GM19035 (cell line): Measurements from ENCODE around the gene TGIF2.

Experiments used
- ATAC-seq: cut with Tn5 transposase; IDR thresholded peaks from one replicate; pipeline ENCODE4 v1.9.1; 2021; ENCODE audit not compliant: unreplicated experiment

TGIF2 gene

DNA sequence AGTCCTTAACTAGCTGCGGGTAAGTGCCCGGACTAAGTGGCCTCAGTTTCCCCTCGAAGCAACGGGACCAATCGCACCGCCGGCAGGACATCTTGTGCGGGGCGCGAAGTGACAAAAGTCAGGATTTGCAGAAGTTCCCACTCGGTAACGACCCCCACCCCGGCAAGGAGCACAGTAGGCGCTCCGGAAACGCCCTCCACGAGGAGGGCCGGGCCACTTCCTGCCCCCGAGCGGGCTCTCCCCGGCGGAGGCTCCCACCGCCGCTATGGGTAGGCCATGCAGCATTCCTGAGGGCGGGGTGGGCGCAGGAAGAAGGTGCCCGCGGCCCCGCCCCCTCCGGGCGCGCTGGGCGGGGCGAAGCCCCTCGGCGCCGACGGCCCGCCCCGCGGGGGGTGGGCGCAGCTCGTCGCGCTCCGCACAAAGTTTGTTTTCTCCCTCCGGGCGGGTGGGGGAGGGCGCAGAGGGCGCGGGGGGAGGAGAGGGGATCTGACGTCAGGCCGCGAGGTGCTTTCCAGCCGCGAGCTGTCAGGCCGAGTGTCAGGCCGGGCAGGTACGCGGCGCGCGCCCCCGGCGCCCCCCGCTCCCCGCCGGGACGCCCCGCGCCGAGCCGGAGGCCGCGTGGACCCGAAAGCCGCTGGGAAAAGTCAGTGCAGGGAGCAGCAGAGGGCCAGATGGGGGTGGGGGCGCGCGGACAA lies at the start of gene TGIF2:
Gene TGIF2, plus strand, starts transcription at position 495 of the 695 bp plus-strand sequence. CDS start 5,178 bp downstream, outside the sequence.
- peak; percentile 73 for ATAC-seq

DNA sequence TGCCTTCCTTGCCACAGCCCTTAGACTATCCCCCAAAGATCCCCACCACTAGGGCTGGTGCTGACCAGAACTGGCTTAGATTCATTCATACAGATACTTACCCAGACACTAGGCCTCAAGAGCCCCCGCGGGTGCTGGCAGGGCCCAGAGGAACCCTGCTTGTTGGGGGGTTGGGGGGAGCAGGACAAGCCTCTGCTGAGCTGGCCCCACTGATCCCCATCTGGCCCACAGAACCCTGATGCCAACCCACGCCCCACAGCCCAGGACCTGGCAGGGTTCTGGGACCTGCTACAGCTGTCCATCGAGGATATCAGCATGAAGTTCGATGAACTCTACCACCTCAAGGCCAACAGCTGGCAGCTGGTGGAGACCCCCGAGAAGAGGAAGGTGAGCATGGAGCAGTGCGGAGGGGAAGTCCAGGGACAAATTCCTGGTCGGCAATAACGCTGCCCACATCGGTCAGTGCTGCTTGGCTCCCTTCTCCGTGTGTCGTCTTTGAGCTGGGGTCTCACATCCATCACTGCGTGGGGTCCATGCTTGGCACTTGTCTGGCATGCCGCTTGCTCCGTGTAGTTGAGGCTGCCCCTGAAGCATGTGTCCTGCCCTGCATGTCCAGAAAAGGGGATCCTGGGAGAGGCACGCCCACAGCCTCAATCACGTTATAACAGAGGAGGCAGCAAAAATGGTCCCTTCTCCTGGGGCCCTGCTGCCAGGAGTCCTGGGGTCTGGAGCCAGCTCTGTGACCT lies 47.6 kb upstream of the TGIF2 start:
- no peak for ATAC-seq

DNA sequence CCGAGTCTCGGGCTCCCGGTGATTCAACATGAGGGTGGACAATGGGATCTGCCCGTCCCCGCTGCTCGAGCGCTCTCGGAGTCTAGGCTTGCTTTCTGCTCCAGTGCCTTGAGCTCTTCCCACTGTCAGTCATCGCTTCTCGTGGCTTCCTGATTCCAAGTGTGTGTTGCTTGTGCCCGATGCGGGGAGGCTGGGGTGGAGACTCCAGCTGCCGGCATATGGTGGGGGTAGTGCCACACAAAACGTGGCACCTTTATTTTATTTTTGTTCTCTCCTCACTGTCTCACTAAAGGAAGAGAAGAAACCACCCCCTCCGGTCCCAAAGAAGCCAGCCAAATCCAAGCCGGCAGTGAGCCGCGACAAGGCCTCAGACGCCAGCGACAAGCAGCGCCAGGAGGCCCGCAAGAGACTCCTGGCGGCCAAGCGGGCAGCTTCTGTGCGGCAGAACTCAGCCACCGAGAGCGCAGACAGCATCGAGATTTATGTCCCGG lies 46.8 kb upstream of the TGIF2 start:
- no peak for ATAC-seq

DNA sequence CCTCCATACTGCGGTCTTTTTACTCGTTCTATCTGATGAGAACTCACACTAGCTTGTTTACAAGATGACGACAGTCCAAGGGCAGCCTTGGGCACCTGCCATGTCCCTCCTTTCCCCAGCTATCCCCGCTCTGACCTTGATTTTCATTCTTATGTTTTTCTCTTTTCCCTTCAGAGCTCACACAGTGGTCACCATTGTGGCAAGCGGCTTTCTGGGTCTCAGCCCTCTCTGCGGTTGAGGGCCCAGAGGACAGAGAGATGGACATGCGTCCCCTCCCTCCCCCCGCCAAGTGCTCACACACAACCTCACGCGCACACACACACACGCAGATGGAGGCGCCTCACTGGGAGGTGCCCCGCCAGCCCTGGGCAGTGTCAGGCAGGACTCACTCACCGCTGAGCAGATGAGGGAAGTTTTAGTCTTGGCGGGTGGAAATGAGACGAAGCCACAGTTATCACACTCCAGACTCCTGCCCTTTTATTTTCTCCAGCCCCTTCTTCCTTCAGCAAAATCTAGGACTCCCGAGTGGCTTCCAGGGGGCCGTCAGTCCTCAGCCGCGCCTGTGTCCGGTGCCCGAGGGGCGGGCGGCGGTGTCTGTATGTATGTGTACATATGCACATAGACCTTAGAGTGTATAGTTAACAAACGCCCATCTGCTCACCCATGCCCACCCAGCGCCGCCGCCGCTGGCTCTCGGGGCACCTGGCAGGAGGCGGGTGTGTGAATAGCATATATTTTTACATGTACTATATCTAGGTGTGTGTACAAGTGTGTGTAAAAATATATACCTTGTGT lies 45.9 kb upstream of the TGIF2 start:
- ATAC-seq: no peak

DNA sequence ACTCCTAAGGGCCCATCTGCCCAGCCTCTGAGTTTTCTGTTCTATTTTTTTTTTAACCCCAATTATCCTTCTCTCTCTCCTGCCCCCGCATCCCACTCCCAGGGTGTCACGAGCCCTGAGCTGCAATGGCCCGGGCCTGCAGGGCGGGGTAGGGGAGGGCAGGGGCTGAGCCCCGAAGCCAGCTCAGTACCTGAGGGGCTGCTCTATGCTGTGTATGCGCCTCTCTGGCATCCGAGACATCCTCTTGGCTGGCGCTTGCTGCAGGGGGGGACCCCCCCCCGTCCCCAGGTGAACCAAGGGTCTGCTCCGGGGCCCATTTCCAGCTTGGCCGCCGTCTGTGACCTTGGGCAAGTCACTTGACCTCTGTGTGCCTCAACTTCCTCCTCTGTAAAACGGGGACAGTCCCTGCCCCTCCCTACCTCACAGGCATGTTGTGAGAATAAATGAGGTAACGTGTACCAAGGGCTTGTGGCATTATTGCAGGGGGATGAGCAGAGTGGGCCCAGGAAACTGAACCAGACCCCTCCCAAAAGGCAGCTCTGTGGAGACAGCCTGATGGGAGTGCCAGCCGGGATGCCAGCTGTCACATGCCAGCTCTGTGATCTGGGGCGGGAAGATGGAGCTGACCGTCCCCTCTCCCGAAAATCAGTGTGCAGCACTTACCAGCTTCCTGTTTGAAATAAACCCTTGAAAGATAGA lies 45.1 kb upstream of the TGIF2 start:
- no peak for ATAC-seq

DNA sequence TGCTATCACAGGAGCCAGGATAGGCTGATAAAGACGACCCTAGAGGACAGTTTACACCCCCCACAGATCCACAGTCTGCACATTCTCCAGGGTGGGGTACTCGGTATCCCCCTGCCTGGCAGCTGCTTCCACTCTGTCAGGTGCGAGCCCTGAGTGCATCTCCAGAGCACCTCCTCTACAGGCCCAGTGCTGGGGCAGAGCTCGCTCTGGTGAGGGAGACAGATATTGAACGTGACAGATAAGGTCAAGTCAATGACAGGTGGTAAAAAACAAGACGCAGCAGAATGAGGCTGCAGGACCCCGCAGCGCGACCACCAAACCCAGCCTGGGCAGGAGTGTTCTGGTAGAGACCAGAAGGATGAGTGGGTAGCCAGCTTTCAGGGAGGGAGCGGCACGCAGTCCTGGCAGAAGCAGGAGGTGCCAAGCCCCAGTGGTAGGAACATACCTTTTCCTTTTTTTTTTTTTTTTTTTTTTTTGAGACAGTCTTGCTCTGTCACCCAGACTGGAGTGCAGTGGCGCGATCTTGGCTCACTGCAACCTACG lies 44.5 kb upstream of the TGIF2 start:
- no peak for ATAC-seq

DNA sequence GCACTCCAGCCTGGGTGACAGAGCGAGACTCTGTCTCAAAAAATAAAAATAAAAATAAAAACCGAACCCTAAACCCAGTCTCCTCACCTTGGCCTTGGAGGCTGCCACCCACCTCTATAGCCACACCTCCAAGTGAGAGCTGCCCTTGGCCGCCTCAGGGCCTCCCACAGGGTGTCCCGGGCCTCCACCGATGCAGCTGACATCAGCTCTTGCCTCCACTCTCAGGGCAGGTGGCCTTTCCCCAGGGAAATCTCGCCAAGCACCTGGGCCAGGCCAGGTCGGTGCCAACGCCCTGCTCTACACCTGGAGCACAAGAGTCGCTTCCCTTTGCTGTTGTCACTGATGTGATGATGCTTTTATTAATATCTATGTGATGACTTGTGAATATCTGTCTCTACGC lies 41.0 kb upstream of the TGIF2 start:
- ATAC-seq: no peak

DNA sequence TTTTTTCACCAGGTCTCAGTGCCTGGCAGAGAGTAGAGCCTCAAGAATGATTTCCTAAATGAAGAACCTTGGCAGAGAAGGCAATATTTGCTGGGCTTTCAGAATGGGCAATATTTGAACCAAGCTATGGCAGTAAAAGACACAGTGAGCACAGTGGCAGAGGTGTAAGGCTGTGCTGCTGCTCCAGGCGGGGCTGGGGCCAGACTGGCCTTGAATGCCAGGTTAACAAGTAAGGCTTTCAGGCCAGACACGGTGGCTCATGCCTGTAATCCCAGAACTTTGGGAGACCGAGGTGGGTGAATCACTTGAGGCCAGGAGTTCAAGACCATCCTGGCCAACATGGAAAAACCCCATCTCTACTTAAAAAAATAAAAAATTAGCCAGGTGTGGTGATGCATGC lies 40.6 kb upstream of the TGIF2 start:
- no peak for ATAC-seq

DNA sequence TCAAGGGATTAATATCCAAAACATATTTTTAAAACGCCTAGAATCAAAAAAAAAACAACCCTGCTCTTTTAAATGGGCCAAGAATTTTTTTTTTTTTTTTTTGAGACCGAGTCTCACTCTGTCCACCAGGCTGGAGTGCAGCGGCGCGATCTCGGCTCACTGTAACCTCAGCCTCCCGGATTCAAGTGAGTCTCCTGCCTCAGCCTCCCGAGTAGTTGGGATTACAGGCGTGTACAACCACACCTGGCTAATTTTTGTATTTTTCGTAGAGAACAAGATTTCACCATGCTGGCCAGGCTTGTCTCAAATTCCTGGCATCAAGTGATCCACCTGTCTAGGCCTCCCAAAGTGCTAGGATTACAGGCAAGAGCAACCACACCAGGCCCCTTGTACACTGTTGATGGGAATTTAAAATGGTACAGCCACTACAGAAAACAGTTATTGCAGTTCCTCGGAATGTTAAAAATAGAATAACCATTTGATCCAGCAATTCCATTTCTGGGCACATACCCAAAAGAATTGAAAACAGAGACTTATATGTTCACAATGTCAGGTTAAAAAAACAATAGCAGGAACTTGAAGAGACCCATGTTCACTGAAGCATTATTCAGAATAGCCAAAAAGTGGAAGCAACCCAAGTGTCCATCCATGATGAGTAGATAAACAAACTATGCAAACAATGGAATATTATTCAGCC lies 35.2 kb upstream of the TGIF2 start:
- no peak for ATAC-seq

DNA sequence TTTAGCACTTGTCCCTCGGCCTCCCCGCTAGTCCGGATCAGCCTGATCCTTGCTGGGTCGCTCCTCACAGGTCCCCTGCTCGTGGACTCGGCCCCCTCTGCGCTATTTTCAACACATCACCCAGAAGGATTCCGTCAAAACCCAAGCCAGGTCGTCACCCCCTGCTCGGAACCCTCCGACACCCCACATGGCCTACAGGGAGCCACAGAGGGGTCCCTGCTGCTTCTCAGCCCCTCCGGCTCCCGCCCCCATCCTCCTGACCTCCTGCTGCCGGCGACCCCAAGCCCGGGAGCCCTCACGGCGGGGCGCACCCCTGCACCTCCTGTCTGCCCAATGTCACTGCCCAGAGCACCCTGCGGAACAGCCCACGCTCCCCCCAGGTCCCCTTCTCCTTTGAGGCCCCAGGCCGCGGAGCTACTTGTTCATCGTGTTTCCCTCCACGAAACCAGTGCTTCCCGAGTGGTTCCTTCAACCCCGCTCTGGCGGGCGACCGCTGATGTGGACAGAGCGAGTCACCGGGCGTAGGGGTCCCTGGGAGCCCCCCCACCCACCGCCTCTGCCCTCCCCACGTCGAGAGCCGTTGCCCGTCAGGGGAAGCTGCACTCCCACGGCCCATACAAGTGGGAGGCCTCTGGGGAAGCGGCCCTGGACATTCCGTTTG lies 32.7 kb upstream of the TGIF2 start:
- ATAC-seq: no peak

DNA sequence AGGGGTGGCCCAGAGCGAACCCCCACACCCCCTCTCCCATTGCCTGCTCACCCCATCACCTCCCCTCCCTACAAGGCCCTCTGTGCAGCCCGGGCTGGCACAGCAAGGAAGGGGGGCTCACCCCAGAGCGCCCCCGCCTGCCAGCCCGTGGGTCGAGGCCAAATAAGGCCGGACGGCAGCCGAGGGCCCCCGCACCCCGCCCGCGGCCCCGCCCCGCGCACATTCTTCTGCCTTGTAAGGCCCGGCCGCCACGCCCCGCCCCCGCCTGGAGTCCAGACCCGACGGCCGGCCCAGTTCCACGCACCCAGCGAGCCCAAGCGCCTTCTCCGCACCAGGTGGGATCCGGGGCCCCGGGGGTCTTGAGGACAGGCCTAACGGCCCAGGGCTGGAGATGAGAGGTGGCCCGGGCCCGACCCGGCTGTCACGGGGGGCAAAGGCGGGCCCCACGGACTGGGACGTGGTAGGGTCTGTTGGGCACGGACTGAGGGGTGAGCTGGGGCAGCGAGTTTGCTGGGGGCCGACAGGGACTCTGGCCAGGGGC lies 32.1 kb upstream of the TGIF2 start, which contains the start of gene MYL9:
Gene MYL9, plus strand, starts transcription at position 293 of the 541 bp plus-strand sequence. CDS start 3,366 bp downstream, outside the sequence.
- no peak for ATAC-seq

DNA sequence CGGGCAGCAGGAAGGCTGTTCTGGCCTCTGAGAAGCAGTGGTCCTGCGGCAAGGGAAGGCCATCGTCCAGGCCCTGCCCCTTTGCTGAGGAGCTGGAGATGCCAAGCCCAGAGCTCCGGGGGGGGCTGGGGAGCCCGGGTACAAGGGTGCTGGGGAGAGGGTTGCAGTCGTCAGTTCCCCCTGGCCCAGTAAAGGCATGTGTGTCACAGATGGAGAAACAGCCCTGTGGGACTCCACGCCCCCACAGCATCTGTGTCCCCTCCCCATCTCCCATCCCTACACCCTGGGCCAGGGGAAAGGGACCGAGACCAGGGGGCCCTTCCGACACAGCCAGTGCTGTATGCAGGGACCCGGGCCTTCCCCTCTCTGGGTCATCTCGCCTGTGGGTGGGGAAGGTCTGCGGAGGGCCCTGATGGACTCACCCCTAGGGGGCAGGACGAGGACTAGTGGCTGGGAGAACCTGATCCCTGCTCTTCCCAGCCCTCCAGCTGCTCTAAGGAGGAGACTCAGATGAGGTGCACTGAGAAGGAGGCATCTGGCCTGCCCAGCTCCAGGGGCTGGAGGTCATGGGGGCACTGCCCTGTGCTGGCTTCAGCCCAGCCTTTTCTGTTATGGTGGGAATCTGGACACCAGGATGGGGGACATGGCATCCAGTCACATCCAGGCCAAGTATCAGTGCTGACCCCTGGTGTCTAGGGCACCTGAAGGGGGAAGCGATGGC lies 31.5 kb upstream of the TGIF2 start:
- no peak for ATAC-seq

DNA sequence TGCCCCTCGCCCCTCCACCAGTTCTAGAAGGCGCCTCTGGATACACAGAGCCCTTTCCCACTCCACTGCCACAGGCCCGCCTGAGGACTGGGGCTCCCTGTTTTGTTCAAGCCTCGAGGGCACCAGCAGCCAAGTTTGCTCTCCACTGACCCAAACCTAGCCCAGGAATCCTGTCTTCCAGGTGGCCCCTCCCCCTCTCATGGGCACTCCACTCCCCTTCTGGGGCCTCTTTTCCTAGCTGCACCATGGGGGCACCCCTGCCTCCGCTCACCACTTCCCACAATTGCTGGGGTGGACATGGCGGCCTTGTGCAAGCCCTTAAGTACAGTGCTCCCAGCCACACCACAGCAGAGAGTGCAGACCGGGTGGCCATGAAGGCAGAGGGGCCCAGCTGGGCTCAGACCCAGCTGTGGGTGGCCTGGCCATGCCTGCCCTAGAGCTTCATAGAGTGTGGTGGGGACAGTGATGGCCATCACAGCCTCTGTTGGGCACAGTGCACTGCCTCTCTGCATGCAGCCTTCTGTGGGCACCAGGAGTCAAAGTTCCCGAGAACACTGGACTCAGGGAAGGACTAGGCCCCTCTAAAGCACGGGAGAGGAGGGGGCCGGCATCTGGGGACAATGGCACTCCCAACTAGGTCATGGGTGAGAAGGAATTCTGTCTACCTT lies 30.7 kb upstream of the TGIF2 start:
- ATAC-seq: no peak

DNA sequence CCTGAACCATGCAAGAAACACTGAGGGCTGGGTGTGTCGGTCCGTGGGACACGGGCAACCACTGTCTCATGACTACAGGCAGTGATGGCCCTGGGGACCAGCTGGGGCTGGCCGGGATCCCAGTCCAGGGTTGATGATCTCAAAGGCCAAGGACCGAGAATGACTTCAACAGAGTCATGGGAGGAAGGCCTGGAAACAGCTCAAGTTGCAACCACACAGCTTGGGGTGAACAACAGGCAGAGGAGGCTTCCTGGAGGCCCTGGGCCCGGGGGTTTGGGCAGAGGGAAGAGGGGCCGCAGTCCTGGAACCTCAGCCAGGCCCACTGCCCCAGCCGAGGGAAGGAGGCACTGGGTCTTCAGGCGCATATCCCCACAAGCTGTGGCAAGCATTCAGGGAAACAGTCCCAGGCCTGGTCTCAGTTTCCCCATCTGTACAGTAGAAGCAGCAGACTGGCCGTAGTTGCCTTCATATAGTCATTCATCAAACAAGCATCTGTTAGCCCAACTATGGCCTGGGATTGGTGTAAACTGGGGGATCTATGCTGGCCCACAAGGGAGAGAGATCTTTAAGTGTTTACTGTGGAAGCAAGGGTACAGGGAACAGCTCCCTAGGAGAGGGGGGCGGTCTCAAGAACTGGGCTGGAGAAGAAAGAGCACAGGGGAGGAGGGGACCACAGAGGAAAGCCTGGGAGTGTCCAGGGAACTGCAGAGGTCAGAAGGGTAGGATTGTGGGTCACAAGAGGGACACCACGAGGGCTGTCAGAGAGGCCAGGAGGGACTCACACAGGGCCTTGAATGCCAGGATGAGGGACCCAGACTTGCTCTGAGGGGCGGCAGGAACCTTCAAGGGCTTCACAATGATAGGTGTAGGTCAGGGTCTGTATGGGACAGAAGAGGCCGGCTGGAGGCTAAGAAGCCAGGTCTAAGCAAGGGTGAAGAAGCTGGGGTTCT lies 29.9 kb upstream of the TGIF2 start:
- no peak for ATAC-seq

DNA sequence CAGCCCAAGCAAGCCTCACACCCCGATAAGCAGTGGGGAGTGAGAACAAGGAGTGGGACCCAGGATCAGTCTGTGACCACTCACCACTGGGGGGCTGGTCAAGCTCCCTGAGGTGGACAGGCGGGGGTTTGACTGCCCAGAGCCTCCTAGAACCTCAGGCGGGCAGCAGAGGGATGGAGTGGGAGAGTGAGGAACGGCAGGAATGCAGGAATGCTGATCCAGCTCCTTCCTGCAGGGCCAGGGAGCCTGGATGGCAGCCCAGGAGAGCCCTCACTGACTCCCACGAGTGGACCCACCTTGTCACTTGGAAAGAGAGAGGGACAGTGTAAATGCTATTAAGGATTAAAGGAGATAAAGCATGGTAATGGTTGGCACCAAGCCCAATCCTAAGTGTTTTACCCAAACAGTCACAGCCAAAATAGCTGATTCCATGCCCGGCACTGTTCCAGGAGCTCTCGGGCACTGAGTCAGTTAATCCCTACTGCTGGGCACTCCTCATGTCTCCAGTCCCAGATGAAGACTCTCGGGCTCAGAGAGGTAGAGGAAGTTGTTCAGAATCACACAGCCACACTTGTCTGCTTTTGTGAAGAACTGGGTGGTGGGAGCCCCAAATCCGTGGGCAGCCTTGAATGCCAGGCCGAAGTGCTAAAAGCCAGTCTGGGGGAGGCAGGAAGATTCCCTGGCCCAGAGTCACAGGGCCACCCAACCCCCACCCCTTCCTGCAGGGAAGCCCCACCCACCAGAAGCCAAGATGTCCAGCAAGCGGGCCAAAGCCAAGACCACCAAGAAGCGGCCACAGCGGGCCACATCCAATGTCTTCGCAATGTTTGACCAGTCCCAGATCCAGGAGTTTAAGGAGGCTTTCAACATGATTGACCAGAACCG lies 29.0 kb upstream of the TGIF2 start:
- no peak for ATAC-seq
